HT-29 (cell line): Measurements from ENCODE around the gene COX17. TPM values are rescaled to one million over a fixed set of nuclear protein-coding genes. Genes with fewer than 3 reads are reported as not detected.

ENCODE experiments used
- DNase-seq: peaks from one replicate; pipeline ENCODE4 v3.0.0-alpha.2; 2015; ENCODE audit warnings: low spot score
- total RNA-seq: library from RNA; depleted of rRNA; stranded (reverse); fragments of >200 nt; shearing (Covaris generic); gene quantifications from 2 replicates; pipeline ENCODE4 v1.2.3, GENCODE V29; 2014

Gene COX17
- total RNA-seq, 1 experiment from 2014 or later: 118 TPM

- no peak for DNase-seq
Observed at GRCh38 chr3:119645813-119646212, 31.4 kb downstream of the COX17 start.

DNA sequence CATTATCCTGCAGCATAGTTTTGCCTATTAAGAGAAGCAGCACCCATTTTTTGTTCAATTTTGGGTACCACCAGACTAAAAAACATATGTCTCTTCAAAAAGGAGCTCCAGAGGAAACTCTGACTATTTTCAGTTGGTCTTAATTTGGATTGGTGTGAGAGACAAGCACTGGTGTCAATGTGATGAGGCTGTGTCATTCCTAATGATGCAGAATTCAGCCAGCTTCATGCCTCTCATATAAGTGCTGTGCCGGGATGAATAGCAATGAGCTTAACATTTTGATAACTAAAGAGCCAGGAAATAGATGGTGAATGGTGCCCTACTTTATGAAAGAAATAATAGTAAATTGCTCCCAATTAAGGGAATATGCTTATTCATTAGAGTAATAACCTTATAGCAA, 32.7 kb downstream of the COX17 start:
- DNase-seq: no peak

DNA sequence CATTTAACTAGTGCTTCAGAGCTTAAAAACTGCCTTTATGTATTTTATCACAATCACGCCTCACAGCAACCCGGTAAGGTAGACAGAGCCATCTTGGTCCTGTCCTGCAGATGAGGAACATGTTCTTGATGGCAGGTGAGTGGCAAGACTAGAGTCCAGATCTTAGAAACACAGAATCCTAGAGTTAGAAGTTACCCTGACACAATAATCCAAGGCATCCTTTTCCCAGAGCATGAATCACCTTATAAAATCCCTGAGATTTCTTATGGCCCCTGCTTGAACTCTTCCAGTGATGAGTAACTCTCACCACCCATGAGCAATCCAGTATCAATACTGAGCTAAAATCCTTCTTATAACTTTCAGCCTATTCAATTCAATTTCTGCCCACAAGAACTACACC, 33.7 kb downstream of the COX17 start:
- DNase-seq: no peak

DNA sequence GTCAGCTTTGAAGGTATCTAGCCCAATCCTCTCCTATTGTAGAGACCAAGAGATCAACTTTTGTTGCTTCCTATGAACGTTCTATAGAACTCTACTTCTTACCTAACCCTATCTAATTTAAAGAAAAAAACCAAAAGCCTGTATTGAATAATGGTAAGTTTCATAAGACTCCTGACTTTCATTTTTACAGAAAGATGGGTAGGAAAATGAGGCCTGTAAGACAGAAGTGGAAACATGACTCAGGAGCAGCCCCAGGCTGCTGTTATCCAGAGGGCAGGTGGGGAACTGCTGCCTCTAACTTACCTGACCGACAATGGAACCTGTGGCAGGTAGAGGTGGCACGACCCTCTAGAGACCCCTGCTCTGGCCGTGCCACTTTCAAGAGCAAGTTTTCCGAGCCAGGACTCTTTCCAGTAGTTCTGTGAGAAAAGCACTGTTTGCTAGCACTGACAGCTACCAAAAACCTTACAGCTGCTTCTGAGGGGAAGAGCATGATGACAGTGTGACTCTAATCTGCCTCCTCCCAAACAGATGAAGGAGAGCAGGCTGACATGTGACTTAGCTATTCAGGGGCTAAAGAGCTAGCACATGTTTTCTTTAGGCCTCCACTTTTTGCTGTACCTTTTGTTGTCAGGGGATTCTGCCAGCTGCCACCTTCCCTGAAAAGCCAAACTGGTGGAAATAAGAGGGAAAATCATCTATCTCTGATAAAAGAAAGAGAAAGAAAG, 34.3 kb downstream of the COX17 start:
- DNase-seq: no peak

GRCh38 chr3:119641416-119641815, 35.8 kb downstream of the COX17 start:
- DNase-seq: no peak

- DNase-seq: no peak
Observed at GRCh38 chr3:119639494-119640350, 37.5 kb downstream of the COX17 start.

DNA sequence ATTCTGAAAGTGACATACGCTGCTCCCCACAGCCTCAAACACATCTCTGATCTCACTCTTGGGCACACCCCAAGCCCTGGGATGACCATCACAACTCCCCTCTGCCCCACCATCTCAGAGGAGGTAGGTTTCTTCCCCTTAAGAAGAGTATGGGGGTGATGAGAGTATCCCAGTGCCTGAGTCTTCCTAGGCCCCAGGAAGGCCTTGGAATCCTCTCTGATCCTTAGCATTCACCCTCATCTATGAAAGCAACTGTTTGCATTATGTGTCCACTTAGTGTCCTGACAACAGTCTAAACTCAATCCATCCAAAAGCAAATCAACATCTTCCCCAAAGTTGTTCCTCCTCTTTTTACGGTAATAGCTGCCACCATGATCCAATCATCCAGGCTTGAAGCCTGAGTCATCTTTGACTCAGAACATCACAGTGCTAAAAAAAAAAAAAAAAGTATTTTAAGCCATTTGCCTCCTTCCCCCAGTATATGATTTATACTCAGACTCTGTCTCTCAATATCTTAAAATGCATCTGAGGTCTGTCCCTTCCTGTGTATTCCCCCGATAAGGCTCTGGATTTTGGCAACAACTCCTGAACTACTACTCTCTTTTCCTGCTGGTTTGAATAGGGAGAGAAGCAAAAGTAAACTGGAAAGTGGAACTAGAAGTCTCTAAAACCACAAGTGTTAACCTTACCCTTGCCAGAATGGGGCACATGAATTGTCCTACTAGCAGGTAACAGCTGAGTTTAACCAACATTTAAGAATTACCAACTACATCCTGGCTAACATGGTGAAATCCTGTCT, 39.3 kb downstream of the COX17 start:
- DNase-seq: no peak

- DNase-seq: no peak
Observed at GRCh38 chr3:119636891-119637611, 40.2 kb downstream of the COX17 start.

GRCh38 chr3:119636249-119636648, 41.0 kb downstream of the COX17 start:
- DNase-seq: no peak

DNA sequence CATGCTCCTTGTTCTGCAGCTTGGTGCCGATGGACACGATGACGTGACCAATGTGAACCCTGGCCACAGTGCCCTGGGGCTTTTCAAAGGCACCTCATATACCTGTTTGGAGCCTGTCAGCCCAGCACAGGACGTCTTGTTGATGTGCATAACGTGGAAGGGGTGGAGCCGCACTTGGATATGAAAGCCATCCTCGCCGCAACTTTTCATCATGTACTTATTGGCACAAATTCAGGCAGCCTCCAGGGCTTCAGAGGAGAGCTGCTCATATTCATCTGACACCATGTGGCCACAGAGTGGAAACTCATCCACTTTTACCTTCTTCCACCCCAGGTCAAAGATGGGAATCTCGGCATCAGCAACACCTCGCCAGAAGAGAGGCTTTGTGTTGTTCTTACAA, 41.5 kb downstream of the COX17 start:
- DNase-seq: no peak

DNA sequence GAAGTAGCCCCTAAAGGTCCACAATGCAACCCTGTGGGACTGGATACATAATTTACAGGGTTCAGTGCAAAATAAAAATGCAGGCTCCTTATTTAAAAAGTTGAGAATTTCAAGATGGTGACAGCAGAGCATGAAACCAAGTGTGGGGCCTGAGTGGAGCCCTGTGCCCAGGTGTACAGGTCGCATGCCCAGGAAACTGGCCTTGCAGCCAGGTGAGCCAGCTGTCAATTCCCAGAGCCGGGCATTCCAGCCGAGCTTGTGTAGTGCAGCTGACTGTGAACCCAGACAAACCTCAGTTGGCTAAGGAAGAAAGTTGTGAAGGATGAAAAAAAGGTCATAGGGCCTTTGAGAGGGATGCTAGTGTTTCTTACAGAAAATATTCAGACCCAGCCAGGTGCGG, 44.4 kb downstream of the COX17 start:
- no peak for DNase-seq

GRCh38 chr3:119632216-119632615, 45.0 kb downstream of the COX17 start:
- no peak for DNase-seq

- DNase-seq: no peak
Observed at GRCh38 chr3:119631516-119631915, 45.7 kb downstream of the COX17 start.

GRCh38 chr3:119630880-119631329, 46.3 kb downstream of the COX17 start:
- DNase-seq: no peak

DNA sequence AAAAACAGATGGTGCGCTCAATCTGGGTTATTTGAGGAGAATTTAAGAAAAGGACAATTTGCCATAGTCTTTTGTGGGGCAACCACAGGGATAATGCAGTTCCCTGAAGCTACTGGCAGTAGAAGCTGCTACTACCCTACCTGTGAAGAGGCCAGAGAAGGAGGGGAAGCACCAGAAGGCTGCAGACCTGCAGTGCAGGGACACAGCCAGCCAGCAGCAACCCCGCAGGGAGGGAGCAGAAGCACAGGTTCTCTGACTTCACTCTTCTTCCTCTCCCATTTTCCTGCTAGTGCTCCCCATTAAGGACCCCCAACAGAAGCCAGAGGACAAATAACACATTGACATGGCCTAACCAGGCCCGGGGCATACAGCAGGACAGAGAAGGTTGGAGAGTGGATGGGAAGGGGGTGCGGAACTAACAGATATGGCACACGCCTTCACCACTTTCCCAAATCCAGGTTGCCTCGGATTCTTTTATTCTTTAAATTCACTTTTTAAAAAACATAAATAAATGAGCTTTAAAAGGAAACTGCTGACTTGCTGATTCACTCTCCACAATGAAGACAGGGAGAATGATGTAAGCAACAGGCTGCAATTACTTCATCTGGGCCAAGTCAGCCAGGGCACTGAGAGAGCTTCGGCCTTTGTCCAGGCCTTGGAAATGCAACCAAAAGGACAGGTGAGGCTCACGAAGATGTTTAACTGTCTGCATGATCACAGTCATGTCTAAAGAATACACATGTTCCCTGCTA, 46.9 kb downstream of the COX17 start:
- no peak for DNase-seq

GRCh38 chr3:119628816-119629445, 48.3 kb downstream of the COX17 start:
- DNase-seq: no peak

GRCh38 chr3:119628390-119628789, 48.8 kb downstream of the COX17 start:
- no peak for DNase-seq

- DNase-seq: no peak
Observed at GRCh38 chr3:119627461-119627860, 49.7 kb downstream of the COX17 start.

DNA sequence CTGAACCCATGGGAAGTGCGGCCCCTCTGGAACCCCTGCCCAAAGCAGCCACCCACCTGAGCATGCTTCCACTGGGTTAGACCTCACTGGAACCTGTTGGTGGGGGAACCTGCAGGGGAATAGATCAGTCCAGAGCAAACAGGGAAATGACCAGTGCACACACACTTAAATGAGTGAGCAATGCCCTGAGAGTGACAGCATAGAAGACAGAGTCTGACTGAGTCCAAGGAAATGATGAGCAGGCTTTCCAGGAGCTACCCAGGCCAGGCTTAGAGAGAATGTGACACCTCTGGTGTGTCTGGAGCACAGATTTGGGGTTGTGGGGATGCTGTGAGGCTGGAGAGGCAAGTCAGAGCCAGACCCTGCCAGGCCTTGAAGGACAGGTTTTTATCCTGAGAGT, 51.0 kb downstream of the COX17 start:
- DNase-seq: no peak
